Measurements from ENCODE around the gene ADARB1. TPM values are rescaled to one million over a fixed set of nuclear protein-coding genes. Genes with fewer than 3 reads are reported as not detected.

ADARB1 gene
- total RNA-seq, 1 donor from 2014 or later = 5.1 TPM

- peaks cover 2% of the 10 kb centered on the region for H3K36me3 Mint-ChIP-seq
- H3K9me3 ChIP-seq (ENCODE audit: low read depth) = no peaks in the 10 kb centered on the region
- no peak for TF ChIP-seq EZH2 (IDR thresholded peaks at IDR 0.05)
- no peak for TF ChIP-seq EZH2phosphoT487 (IDR thresholded peaks at IDR 0.05)
- no peak for TF ChIP-seq CTCF (IDR thresholded peaks at IDR 0.05)
- H3K36me3 ChIP-seq = no peaks in the 10 kb centered on the region
- H3K4me3 ChIP-seq = no peak overlapping the region
- no peak overlapping the region for H3K4me3 Mint-ChIP-seq
- peaks cover 8% of the 10 kb centered on the region for H3K4me1 Mint-ChIP-seq
- DNase-seq (ENCODE audit: low spot score) = no peak
- H4K20me1 ChIP-seq (ENCODE audit: low read depth) = no peaks in the 10 kb centered on the region
- peak overlapping the region; percentile 36 for H3K4me2 ChIP-seq
- no peaks in the 10 kb centered on the region for H3K79me2 ChIP-seq (ENCODE audit: low read depth)
- peak overlapping the region; percentile 56 for H3K27ac ChIP-seq
- no peak overlapping the region for H3K9ac ChIP-seq
- H3K27me3 ChIP-seq = no peaks in the 10 kb centered on the region
- peaks cover 16% of the 10 kb centered on the region for H3F3A ChIP-seq (ENCODE audit: low read depth)
- peaks cover 12% of the 10 kb centered on the region for H3K4me1 ChIP-seq
- H2AFZ ChIP-seq (replicated peaks) = peak overlapping the region; percentile 45
- H3K9me3 Mint-ChIP-seq = no peaks in the 10 kb centered on the region
- H3K27ac Mint-ChIP-seq = no peak overlapping the region
- peaks cover 2% of the 10 kb centered on the region for H3K27me3 Mint-ChIP-seq (ENCODE audit: insufficient read depth, low read depth)
Observed at GRCh38 chr21:45169682-45170081, 95.3 kb downstream of the ADARB1 start.

GRCh38 chr21:45170987-45171386 is 96.6 kb downstream of the ADARB1 start:
- no peak for DNase-seq (ENCODE audit: low spot score)
- H3K9ac ChIP-seq = no peak overlapping the region
- H3K9me3 Mint-ChIP-seq = no peaks in the 10 kb centered on the region
- H3K36me3 Mint-ChIP-seq = peaks cover 2% of the 10 kb centered on the region
- no peak overlapping the region for H3K27ac ChIP-seq
- no peaks in the 10 kb centered on the region for H3K27me3 ChIP-seq
- H3K4me3 ChIP-seq = no peak overlapping the region
- H3K9me3 ChIP-seq (ENCODE audit: low read depth) = no peaks in the 10 kb centered on the region
- peaks cover 8% of the 10 kb centered on the region for H3K4me1 Mint-ChIP-seq
- H3K27me3 Mint-ChIP-seq (ENCODE audit: insufficient read depth, low read depth) = peaks cover 2% of the 10 kb centered on the region
- TF ChIP-seq EZH2 (IDR thresholded peaks at IDR 0.05) = no peak
- TF ChIP-seq EZH2phosphoT487 (IDR thresholded peaks at IDR 0.05) = no peak
- no peak for TF ChIP-seq CTCF (IDR thresholded peaks at IDR 0.05)
- no peak overlapping the region for H3K27ac Mint-ChIP-seq
- no peak overlapping the region for H3K4me2 ChIP-seq
- peaks cover 12% of the 10 kb centered on the region for H3K4me1 ChIP-seq
- no peaks in the 10 kb centered on the region for H3K79me2 ChIP-seq (ENCODE audit: low read depth)
- H3K36me3 ChIP-seq = no peaks in the 10 kb centered on the region
- no peak overlapping the region for H3K4me3 Mint-ChIP-seq
- H4K20me1 ChIP-seq (ENCODE audit: low read depth) = no peaks in the 10 kb centered on the region
- H3F3A ChIP-seq (ENCODE audit: low read depth) = peaks cover 16% of the 10 kb centered on the region
- no peak overlapping the region for H2AFZ ChIP-seq (replicated peaks)

GRCh38 chr21:45172420-45172819 is 98.0 kb downstream of the ADARB1 start:
- no peak overlapping the region for H2AFZ ChIP-seq (replicated peaks)
- H3K27me3 Mint-ChIP-seq (ENCODE audit: insufficient read depth, low read depth) = peaks cover 2% of the 10 kb centered on the region
- no peak for TF ChIP-seq EZH2phosphoT487 (IDR thresholded peaks at IDR 0.05)
- TF ChIP-seq CTCF (IDR thresholded peaks at IDR 0.05) = no peak
- TF ChIP-seq EZH2 (IDR thresholded peaks at IDR 0.05) = no peak

More at GRCh38 chr21:45172420-45172819, 98.0 kb downstream of the ADARB1 start:
- H3K27ac Mint-ChIP-seq = no peak overlapping the region
- Histone ChIP-seq H3K36me3 (no peaks in the 10 kb centered on the region), H3F3A (ENCODE audit: low read depth) (peaks cover 16% of the 10 kb centered on the region), H3K9ac (no peak overlapping the region), H3K4me2 (no peak overlapping the region), H4K20me1 (ENCODE audit: low read depth) (no peaks in the 10 kb centered on the region), H3K79me2 (ENCODE audit: low read depth) (no peaks in the 10 kb centered on the region), H3K27ac (no peak overlapping the region), H3K4me1 (peaks cover 12% of the 10 kb centered on the region), H3K27me3 (no peaks in the 10 kb centered on the region), H3K9me3 (ENCODE audit: low read depth) (no peaks in the 10 kb centered on the region), H3K4me3 (no peak overlapping the region)
- H3K9me3 Mint-ChIP-seq = no peaks in the 10 kb centered on the region
- no peak overlapping the region for H3K4me3 Mint-ChIP-seq
- peaks cover 8% of the 10 kb centered on the region for H3K4me1 Mint-ChIP-seq
- H3K36me3 Mint-ChIP-seq = peaks cover 9% of the 10 kb centered on the region
- DNase-seq (ENCODE audit: low spot score) = no peak
